ENCODE results near the gene TNS2.

GRCh38 chr12:53069621-53070410 lies 20.0 kb downstream of the TNS2 start:
- TF ChIP-seq CTCF (IDR thresholded peaks at IDR 0.05) (no peak), EZH2 (IDR thresholded peaks at IDR 0.05; ENCODE audit: borderline replicate concordance, insufficient read depth, low read depth, low read length, poor library complexity, severe bottlenecking) (no peak)
